ENCODE data around the gene CFAP298.

The CFAP298 gene

DNA sequence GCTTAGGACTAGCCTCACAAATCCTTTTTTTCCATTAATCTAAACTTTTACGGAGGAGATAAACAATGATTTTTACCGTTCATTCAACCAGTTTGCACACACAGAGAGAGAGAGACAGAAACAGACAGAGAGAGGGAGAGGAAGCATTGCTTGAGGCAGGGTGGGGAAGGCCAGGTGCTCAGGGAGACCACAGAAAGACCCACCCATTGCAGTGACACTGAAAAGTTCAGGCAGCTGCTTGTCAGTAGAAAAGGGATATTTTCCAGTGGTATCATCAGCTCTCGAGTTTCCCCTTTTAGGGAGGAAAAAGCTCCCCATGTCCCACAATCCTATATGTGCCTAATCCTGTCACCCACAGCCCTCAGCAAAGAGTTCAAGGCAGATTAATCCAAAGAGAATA, 54.1 kb downstream of the CFAP298 start:
- POLR2A ChIA-PET = no interaction called here
- no peak for TF ChIP-seq L3MBTL2 (conservative IDR thresholded peaks at IDR 0.05)
- TF ChIP-seq NFRKB (IDR thresholded peaks at IDR 0.05) = no peak
- TF ChIP-seq PKNOX1 (IDR thresholded peaks at IDR 0.05) = no peak
- no peak for TF ChIP-seq ELF4 (IDR thresholded peaks at IDR 0.05)
- TF ChIP-seq ZNF384 (IDR thresholded peaks at IDR 0.05) = no peak
- TF ChIP-seq ARNT (IDR thresholded peaks at IDR 0.05) = no peak
- TF ChIP-seq SUZ12 (IDR thresholded peaks at IDR 0.05) = no peak
- no peak for TF ChIP-seq FOXM1 (IDR thresholded peaks at IDR 0.05; ENCODE audit: borderline replicate concordance)

DNA sequence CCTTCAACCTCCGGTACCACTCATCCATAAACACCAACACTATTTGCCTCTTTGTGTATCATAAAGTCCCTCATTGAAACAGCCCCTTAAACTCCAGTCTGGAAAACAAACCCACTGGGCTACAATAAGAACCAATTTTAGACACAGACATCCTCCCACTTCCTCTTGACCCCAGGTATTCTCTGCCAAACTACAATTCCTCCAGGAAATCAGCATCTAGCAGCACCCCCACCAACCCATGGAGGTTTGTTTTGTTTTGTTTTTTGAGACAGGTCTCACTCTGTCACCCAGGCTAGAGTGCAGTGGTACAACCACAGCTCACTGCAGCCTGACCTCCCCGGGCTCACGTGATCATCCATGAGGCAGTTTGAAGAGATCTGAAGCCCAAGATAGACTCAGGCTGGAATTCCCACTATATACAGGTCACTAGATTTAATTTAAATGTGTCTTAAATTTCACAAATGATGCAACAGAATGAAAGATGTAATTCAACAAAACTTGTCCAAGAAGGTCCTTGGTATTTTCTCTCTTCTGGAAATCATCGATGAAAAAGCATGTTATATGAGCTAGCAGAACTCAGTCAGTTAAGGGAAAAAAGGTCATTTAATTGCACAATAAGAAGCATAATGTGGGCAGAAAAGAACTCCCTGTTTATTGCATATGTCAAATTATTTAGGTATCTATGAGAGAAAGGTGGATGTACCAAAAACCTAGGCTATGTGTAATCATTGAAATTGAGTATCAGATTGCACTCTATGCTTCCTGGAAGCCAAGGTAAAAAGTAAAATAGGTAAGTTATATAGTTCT, 57.1 kb downstream of the CFAP298 start:
- TF ChIP-seq FOXA1 (IDR thresholded peaks at IDR 0.05) = no peak
- TF ChIP-seq HDGF (IDR thresholded peaks at IDR 0.05; ENCODE audit: borderline replicate concordance) = no peak
- no peak for TF ChIP-seq ZNF384 (IDR thresholded peaks at IDR 0.05)
- TF ChIP-seq ELF4 (IDR thresholded peaks at IDR 0.05) = no peak
- no peak for TF ChIP-seq PKNOX1 (IDR thresholded peaks at IDR 0.05)
- TF ChIP-seq TARDBP (IDR thresholded peaks at IDR 0.05) = no peak
- no peak for TF ChIP-seq CTBP1 (IDR thresholded peaks at IDR 0.05; ENCODE audit: borderline replicate concordance)
- TF ChIP-seq ARNT (IDR thresholded peaks at IDR 0.05) = no peak
- TF ChIP-seq FOXM1 (IDR thresholded peaks at IDR 0.05; ENCODE audit: borderline replicate concordance) = no peak
- no peak for TF ChIP-seq SP1 (IDR thresholded peaks at IDR 0.05)
- no peak for TF ChIP-seq L3MBTL2 (conservative IDR thresholded peaks at IDR 0.05)
- no peak for TF ChIP-seq NFRKB (IDR thresholded peaks at IDR 0.05)
- no peak for TF ChIP-seq LEF1 (IDR thresholded peaks at IDR 0.05; ENCODE audit: borderline replicate concordance)
- TF ChIP-seq BHLHE40 (IDR thresholded peaks at IDR 0.05; ENCODE audit: borderline replicate concordance) = no peak
- TF ChIP-seq SUZ12 (IDR thresholded peaks at IDR 0.05) = no peak
- DNase-seq (ENCODE audit: extremely low spot score) = no peak
- CTCF ChIA-PET = no interaction called here
- POLR2A ChIA-PET = no interaction called here

More for the DNA sequence above, 54.1 kb downstream of the CFAP298 start:
- CTCF ChIA-PET = no interaction called here
- no peak for DNase-seq (ENCODE audit: extremely low spot score)

DNA sequence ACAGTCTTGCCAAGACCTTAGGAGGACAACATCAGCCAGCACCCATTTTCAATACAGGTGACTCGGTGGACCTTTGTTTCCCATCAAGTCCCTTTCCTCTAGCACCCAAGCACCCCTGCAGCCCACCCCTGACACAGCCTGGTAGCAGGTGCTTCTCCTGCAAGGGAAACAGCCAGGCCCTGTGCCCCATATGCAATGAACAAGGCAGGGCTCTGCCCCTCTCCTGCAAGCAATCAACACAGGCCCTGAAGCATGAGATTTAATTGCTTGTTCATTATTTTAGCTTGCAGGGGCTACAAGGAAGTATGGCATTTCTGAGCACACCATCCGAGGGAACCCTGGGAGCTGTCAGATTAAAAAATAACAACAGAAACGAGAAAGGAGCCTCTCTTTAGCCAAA, 62.3 kb downstream of the CFAP298 start:
- POLR2A ChIA-PET = no interaction called here
- DNase-seq (ENCODE audit: extremely low spot score) = no peak
- CTCF ChIA-PET = no interaction called here
- no peak for TF ChIP-seq L3MBTL2 (conservative IDR thresholded peaks at IDR 0.05)
- no peak for TF ChIP-seq TARDBP (IDR thresholded peaks at IDR 0.05)
- TF ChIP-seq ARNT (IDR thresholded peaks at IDR 0.05) = no peak
- TF ChIP-seq FOXA1 (IDR thresholded peaks at IDR 0.05) = no peak

DNA sequence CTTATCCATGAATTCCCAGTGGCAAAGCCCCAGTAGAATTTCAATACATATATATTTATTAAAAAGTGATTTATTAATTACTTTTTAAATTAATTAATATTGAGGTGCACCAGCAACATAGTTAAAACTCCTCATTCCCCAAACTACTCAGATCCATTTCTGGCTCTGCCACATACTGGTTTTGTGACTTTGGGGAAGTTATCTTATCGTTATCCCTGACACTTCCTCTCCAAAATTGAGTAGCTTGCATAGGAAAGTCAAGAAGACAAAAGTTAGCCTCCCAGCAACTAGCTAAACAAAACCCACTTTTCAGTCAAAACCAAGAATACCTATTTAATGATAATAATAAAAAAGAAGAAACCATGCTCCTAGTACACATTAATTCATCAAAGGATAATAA, 62.7 kb downstream of the CFAP298 start:
- DNase-seq (ENCODE audit: extremely low spot score) = no peak
- POLR2A ChIA-PET = no interaction called here
- CTCF ChIA-PET = no interaction called here
- TF ChIP-seq CTBP1 (IDR thresholded peaks at IDR 0.05; ENCODE audit: borderline replicate concordance) = no peak
- no peak for TF ChIP-seq ZNF384 (IDR thresholded peaks at IDR 0.05)
- TF ChIP-seq PKNOX1 (IDR thresholded peaks at IDR 0.05) = no peak
- no peak for TF ChIP-seq FOXM1 (IDR thresholded peaks at IDR 0.05; ENCODE audit: borderline replicate concordance)
- no peak for TF ChIP-seq FOXK2 (IDR thresholded peaks at IDR 0.05)
- no peak for TF ChIP-seq LEF1 (IDR thresholded peaks at IDR 0.05; ENCODE audit: borderline replicate concordance)
- TF ChIP-seq FOXA1 (IDR thresholded peaks at IDR 0.05) = no peak
- no peak for TF ChIP-seq ELF4 (IDR thresholded peaks at IDR 0.05)
- no peak for TF ChIP-seq HDGF (IDR thresholded peaks at IDR 0.05; ENCODE audit: borderline replicate concordance)

All from HEK293T (cell line).